Measurements from ENCODE around the gene ZNF268. TPM values are rescaled to one million over a fixed set of nuclear protein-coding genes. Genes with fewer than 3 reads are reported as not detected.
A peak's percentile ranks its signal among the peaks of the same experiment; 100 is the strongest.

Gene ZNF268
- total and polyA plus RNA-seq, 2 of the 13 experiments (the other 11 are each of a cell fraction or from before 2014, with no cell fraction given), result 7.6 to 31.3 TPM

DNA sequence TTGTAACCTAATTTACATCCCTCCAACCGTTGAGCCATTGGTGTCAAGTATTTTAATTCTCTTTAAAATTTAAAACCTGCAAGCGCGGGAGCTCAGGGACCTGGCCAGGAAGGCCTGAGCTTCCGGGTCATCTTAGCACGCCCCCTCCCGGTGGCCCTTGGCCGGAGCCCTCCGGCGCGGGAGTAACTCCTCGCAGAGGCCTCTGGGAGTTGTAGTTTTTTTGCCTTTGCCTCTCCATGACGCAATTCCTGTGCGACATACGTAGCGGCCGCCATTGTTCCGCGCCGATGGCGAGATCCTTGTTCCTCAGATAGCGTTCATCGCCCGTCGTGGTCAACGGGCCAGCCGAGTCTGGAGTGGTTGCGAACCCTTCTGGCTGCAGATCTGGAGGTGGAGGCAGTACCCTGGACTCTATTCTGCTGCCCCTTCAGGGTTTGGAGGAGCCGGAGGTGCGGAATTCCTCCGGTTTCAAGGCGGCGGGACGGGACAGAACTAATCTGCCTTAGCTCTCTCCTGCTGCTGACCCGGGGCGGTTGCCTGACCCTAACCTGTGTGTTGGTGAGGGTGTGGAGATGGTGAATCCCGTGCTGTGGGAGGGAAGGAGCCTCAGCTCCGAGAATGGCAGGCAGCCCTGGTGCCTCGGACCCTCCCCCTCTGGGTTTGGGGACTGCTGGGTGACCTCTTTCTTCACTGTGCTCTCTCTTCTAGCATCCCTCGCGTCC is at the start of gene ZNF268 (continued):
- TF ChIP-seq ZBTB4 (CRISPR knock-in tag; IDR thresholded peaks at IDR 0.05; ENCODE audit: borderline replicate concordance), result peak; percentile 34; the same call in 1 of the 2 replicates
- peak; percentile 63 for TF ChIP-seq TBX2 (CRISPR knock-in tag; IDR thresholded peaks at IDR 0.05; ENCODE audit: borderline replicate concordance)
- TF ChIP-seq, protein P1, sequence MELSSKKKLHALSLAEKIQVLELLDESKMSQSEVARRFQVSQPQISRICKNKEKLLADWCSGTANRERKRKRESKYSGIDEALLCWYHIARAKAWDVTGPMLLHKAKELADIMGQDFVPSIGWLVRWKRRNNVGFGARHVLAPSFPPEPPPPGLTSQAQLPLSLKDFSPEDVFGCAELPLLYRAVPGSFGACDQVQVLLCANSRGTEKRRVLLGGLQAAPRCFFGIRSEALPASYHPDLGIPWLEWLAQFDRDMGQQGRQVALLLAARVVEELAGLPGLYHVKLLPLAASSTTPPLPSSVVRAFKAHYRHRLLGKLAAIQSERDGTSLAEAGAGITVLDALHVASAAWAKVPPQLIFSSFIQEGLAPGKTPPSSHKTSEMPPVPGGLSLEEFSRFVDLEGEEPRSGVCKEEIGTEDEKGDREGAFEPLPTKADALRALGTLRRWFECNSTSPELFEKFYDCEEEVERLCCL (CRISPR knock-in tag; IDR thresholded peaks at IDR 0.05; ENCODE audit: borderline replicate concordance), result no peak
- no peak for TF ChIP-seq ZNF235 (CRISPR knock-in tag; IDR thresholded peaks at IDR 0.05; ENCODE audit: borderline replicate concordance)
- TF ChIP-seq HIVEP1 (CRISPR knock-in tag; IDR thresholded peaks at IDR 0.05), result no peak
- peak; percentile 98 for TF ChIP-seq KDM5A (IDR thresholded peaks at IDR 0.05; ENCODE audit: borderline replicate concordance, low read length)
- TF ChIP-seq ZBTB25 (CRISPR knock-in tag; IDR thresholded peaks at IDR 0.05), result peak; percentile 65; the same call in 1 of the 2 replicates
- TF ChIP-seq, protein P2, sequence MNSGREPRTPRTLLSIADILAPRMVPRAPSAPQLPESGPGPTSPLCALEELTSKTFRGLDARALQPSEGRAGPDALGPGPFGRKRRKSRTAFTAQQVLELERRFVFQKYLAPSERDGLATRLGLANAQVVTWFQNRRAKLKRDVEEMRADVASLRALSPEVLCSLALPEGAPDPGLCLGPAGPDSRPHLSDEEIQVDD (CRISPR knock-in tag; IDR thresholded peaks at IDR 0.05; ENCODE audit: borderline replicate concordance), result no peak
- no peak for TF ChIP-seq FOXM1 (CRISPR knock-in tag; IDR thresholded peaks at IDR 0.05)
- no peak for TF ChIP-seq IKZF4 (CRISPR knock-in tag; IDR thresholded peaks at IDR 0.05; ENCODE audit: borderline replicate concordance, low read depth, not compliant biosample characterization)
- no peak for TF ChIP-seq PAF1 (CRISPR knock-in tag; IDR thresholded peaks at IDR 0.05)
- TF ChIP-seq, protein P3, sequence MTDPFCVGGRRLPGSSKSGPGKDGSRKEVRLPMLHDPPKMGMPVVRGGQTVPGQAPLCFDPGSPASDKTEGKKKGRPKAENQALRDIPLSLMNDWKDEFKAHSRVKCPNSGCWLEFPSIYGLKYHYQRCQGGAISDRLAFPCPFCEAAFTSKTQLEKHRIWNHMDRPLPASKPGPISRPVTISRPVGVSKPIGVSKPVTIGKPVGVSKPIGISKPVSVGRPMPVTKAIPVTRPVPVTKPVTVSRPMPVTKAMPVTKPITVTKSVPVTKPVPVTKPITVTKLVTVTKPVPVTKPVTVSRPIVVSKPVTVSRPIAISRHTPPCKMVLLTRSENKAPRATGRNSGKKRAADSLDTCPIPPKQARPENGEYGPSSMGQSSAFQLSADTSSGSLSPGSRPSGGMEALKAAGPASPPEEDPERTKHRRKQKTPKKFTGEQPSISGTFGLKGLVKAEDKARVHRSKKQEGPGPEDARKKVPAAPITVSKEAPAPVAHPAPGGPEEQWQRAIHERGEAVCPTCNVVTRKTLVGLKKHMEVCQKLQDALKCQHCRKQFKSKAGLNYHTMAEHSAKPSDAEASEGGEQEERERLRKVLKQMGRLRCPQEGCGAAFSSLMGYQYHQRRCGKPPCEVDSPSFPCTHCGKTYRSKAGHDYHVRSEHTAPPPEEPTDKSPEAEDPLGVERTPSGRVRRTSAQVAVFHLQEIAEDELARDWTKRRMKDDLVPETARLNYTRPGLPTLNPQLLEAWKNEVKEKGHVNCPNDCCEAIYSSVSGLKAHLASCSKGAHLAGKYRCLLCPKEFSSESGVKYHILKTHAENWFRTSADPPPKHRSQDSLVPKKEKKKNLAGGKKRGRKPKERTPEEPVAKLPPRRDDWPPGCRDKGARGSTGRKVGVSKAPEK (CRISPR knock-in tag; IDR thresholded peaks at IDR 0.05; ENCODE audit: borderline replicate concordance), result no peak
- TF ChIP-seq ZNF232 (CRISPR knock-in tag; IDR thresholded peaks at IDR 0.05; ENCODE audit: borderline replicate concordance), result no peak; the same call in 1 of the 2 replicates
- TF ChIP-seq ZSCAN31 (CRISPR knock-in tag; IDR thresholded peaks at IDR 0.05; ENCODE audit: low read depth), result peak; percentile 80; the same call in 1 of the 2 replicates
- TF ChIP-seq PITX1 (CRISPR knock-in tag; IDR thresholded peaks at IDR 0.05), result peak; percentile 35; the same call in 1 of the 2 replicates
- TF ChIP-seq ZNF17 (CRISPR knock-in tag; IDR thresholded peaks at IDR 0.05), result no peak
- 0 out of 2 replicates have a peak, but pooled peaks have one; percentile 27 for TF ChIP-seq ETV6 (CRISPR knock-in tag; conservative IDR thresholded peaks at IDR 0.05)
- no peak for TF ChIP-seq KLF13 (CRISPR knock-in tag; IDR thresholded peaks at IDR 0.05)

Measured in HepG2 (cell line).